ENCODE measurements around the gene SORT1. TPM values are rescaled to one million over a fixed set of nuclear protein-coding genes. Genes with fewer than 3 reads are reported as not detected.

The SORT1 gene
- polyA plus RNA-seq, 3 donors = 50.1 to 58.5 (median 56.4) TPM

GRCh38 chr1:109277434-109278204 lies 120.1 kb downstream of the SORT1 start:
- no peak for DNase-seq

DNA sequence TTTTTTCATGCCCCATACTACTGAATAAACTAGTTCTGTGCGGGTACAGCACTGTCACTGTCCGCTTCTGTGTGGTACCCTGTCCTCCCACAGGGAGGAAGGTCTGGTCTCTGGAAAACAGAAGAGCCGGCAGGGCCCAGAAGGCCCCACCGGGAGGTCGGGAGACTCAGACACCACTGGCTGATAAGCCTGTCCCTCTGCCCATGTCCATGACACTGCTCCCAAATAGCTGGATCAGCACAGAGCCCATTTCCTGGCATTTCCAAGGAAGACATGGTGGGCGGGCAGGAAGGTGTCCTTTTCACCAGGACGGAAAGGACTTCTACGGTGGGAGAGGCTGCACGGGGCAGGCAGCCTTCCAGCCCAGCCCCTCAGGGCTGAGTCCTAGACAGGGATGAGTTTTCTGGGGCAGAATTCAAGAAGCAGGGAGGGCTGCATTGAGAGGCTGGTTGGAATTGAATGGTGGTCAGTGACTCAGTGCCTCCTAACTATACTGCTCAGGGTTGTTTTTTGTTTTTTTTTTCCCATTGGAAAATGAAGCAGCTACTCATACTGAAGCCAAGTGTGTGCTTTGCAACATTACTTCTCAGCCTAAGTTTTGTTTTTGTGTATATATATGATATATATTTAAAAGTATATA lies 121.9 kb downstream of the SORT1 start:
- no peak for DNase-seq

DNA sequence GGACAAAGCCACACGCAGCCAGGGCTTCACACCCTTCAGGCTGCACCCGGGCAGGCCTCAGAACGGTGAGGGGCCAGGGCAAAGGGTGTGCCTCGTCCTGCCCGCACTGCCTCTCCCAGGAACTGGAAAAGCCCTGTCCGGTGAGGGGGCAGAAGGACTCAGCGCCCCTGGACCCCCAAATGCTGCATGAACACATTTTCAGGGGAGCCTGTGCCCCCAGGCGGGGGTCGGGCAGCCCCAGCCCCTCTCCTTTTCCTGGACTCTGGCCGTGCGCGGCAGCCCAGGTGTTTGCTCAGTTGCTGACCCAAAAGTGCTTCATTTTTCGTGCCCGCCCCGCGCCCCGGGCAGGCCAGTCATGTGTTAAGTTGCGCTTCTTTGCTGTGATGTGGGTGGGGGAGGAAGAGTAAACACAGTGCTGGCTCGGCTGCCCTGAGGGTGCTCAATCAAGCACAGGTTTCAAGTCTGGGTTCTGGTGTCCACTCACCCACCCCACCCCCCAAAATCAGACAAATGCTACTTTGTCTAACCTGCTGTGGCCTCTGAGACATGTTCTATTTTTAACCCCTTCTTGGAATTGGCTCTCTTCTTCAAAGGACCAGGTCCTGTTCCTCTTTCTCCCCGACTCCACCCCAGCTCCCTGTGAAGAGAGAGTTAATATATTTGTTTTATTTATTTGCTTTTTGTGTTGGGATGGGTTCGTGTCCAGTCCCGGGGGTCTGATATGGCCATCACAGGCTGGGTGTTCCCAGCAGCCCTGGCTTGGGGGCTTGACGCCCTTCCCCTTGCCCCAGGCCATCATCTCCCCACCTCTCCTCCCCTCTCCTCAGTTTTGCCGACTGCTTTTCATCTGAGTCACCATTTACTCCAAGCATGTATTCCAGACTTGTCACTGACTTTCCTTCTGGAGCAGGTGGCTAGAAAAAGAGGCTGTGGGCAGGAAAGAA lies 122.9 kb downstream of the SORT1 start:
- peak; percentile 75 for DNase-seq

GRCh38 chr1:109273570-109274288 lies 124.0 kb downstream of the SORT1 start:
- DNase-seq = no peak

DNA sequence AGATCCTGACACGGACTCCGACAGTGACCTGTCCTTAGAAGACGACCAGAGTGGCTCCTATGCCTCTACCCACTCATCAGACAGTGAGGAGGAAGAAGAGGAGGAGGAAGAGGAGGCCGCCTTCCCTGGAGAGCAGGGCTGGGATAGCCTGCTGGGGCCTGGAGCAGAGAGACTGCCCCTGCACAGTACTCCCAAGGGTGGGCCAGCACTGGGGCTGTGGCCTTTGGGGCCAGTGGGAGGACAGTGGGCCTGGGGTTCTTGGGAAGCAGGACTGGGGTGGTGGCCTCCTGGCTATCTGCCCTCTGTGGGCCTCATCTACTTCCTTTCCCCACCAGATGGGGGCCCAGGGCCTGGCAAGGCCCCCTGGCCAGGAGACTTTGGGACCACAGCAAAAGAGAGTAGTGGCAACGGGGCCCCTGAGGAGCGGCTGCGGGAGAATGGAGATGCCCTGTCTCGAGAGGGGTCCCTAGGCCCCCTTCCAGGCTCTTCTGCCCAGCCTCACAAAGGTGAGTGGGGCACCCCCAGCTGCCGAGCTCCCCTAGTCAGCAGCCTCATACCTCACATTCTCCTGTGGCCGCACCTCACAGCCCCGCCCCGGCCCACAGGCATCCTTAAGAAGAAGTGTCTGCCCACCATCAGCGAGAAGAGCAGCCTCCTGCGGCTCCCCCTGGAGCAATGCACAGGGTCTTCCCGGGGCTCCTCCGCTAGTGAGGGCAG lies 124.7 kb downstream of the SORT1 start:
- DNase-seq = no peak

- no peak for DNase-seq
These were observed 125.5 kb downstream of the SORT1 start for GRCh38 chr1:109272021-109272799.

DNA sequence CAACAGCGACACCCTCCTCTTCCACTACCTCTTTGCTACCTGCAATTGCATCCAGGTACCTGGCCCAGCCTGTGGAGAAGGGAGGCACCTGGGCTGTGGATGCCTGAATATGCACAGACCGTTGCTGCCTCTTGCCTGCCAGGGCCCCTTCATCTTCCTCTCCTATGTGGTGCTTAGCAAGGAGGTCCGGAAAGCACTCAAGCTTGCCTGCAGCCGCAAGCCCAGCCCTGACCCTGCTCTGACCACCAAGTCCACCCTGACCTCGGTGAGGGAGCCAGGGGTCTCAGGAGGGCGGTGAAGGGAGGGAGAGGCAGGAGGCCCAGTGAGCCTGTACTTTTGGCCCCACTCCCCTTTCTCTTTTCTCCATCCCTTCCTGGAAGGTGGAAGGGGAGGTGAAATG lies 126.3 kb downstream of the SORT1 start:
- DNase-seq = no peak

GRCh38 chr1:109270623-109271317 lies 126.9 kb downstream of the SORT1 start:
- no peak for DNase-seq

- no peak for DNase-seq
These were observed 127.6 kb downstream of the SORT1 start for GRCh38 chr1:109269981-109270622.

- no peak for DNase-seq
These were observed 128.3 kb downstream of the SORT1 start for GRCh38 chr1:109269212-109269980.

GRCh38 chr1:109268431-109269211 lies 129.1 kb downstream of the SORT1 start:
- no peak for DNase-seq

GRCh38 chr1:109267743-109268300 lies 129.9 kb downstream of the SORT1 start:
- no peak for DNase-seq

- DNase-seq = no peak
These were observed 130.8 kb downstream of the SORT1 start for GRCh38 chr1:109266965-109267364.

GRCh38 chr1:109265741-109266330 lies 131.9 kb downstream of the SORT1 start:
- no peak for DNase-seq

DNA sequence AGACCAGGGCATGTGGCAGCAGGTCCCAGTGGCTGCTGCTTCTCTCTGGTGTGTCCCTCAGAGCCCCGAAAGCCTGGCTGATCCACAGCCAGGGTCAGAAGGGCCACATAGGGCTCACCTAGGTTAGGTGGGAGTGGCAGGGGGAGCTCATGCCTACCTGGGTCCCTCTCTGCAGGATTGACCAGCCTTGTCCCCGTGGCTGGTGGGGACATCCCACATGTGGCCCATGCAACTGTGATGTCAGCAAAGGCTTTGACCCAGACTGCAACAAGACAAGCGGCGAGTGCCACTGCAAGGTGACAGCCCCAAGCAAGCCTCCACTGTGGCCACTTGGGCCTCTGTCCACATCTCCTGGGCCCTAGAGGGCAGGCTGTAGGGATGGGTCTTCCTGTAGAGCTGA lies 132.7 kb downstream of the SORT1 start:
- DNase-seq = no peak

GRCh38 chr1:109264379-109264755 lies 133.4 kb downstream of the SORT1 start:
- DNase-seq = no peak
